OCI-LY3 (cell line): Measurements from ENCODE around the gene CAMKMT.
"Not testable (repeated sequence)": the region's sequence is repeated elsewhere in the genome, so short reads cannot be mapped to it uniquely, and the experiment has no call there.

Experiments used
- H2AFZ ChIP-seq: fragments of 200-600, 300-600 bp; shearing (Covaris generic); 2 replicates; pipeline ENCODE4 v1.6.0; 2014; ENCODE audit warnings: antibody characterized with exemption, low read depth, low read length
- H3K27ac ChIP-seq: fragments of 200-600, 300-600 bp; sonication (generic); 2 replicates; pipeline ENCODE4 v1.5.1; 2014; ENCODE audit warnings: mild to moderate bottlenecking, low read length, moderate library complexity, mixed read lengths
- H3K27me3 ChIP-seq: fragments of 200-600, 300-600 bp; sonication (generic); 2 replicates; pipeline ENCODE4 v1.6.1; 2014; ENCODE audit warnings: low read depth, low read length, mixed read lengths
- H3K36me3 ChIP-seq: fragments of 200-600, 300-600 bp; sonication (generic); replicated peaks from 2 replicates; pipeline ENCODE3; 2014; ENCODE audit warnings: low read depth, low read length, mixed read lengths
- H3K4me1 ChIP-seq: fragments of 300-600, 200-600 bp; sonication (generic); 2 replicates; pipeline ENCODE4 v1.6.1; 2014; ENCODE audit warnings: low read length, mixed read lengths
- H3K4me2 ChIP-seq: fragments of 200-600, 300-600 bp; sonication (generic); 2 replicates; pipeline ENCODE4 v1.6.1; 2014; ENCODE audit warnings: low read length, mixed read lengths
- H3K4me3 ChIP-seq: fragments of 300-600, 200-600 bp; sonication (generic); 2 replicates; pipeline ENCODE4 v1.5.1; 2014; ENCODE audit warnings: antibody characterized with exemption, mild to moderate bottlenecking, low read length, moderate library complexity
- H3K79me2 ChIP-seq: fragments of 300-600, 200-600 bp; shearing (Covaris generic); 2 replicates; pipeline ENCODE4 v1.6.1; 2014; ENCODE audit warnings: mild to moderate bottlenecking, low read length, mixed read lengths
- H3K9ac ChIP-seq: fragments of 300-600, 200-600 bp; shearing (Covaris generic); 2 replicates; pipeline ENCODE4 v1.6.0; 2014; ENCODE audit warnings: mild to moderate bottlenecking, low read length, moderate library complexity
- H3K9me3 ChIP-seq: fragments of 200-600, 300-600 bp; shearing (Covaris generic); 2 replicates; pipeline ENCODE4 v1.6.1; 2014; ENCODE audit warnings: low read length, mixed read lengths; ENCODE audit not compliant: insufficient read depth
- H4K20me1 ChIP-seq: fragments of 200-600, 300-600 bp; sonication (generic); 2 replicates; pipeline ENCODE4 v1.6.1; 2016; ENCODE audit warnings: low read length, mixed read lengths; ENCODE audit not compliant: insufficient read depth
- EZH2phosphoT487 ChIP-seq: fragments of 200-600 bp; shearing (Covaris generic); IDR thresholded peaks from 2 replicates; pipeline ENCODE4 v1.6.1; 2018; ENCODE audit warnings: antibody characterized with exemption, mixed run types, low read depth
- TF ChIP-seq, protein P1 (sequence below): fragments of 200-600, 300-600 bp; sonication (generic); IDR thresholded peaks from 2 replicates; pipeline ENCODE4 v1.5.1; 2014; ENCODE audit warnings: antibody characterized with exemption, low read length, low read depth

CAMKMT gene

DNA sequence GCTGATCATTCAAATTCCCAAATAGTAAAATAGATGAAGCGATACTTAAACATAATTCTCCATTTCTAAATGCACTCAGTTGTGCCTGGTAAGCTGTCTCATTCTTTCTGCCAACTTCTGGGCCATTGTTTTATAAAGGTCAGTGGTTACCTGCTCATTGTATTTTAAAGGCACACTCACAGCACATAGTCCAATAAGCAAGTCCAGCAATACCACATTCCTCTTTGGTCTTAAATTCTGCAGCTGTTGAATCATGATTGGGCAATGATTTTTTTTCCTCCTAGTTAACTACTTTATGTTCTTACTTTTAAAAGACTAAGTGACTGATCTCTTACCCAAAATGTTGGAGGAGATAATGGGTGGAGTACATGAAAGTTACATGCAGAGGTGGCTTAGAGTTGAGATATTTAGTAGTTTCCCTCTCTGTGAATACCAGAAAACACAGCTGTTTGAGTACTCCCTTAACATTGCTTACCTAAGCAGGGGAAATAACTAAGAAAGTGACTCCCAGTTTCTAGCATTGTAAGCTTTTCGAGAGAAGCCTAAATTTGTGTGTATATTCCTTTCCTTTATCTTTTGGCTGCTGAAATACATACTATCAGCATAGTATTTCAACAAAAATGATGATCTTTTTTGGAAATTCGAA lies 220.7 kb downstream of the CAMKMT start:
- H3K27me3 ChIP-seq, result no peaks in the 10 kb centered on the region
- no peak overlapping the region for H3K4me2 ChIP-seq
- no peak overlapping the region for H3K9ac ChIP-seq
- no peaks in the 10 kb centered on the region for H3K79me2 ChIP-seq
- no peaks in the 10 kb centered on the region for H3K36me3 ChIP-seq
- H3K4me3 ChIP-seq, result no peak overlapping the region
- no peak overlapping the region for H2AFZ ChIP-seq
- H3K4me1 ChIP-seq, result peaks cover 18% of the 10 kb centered on the region
- TF ChIP-seq, protein P1, sequence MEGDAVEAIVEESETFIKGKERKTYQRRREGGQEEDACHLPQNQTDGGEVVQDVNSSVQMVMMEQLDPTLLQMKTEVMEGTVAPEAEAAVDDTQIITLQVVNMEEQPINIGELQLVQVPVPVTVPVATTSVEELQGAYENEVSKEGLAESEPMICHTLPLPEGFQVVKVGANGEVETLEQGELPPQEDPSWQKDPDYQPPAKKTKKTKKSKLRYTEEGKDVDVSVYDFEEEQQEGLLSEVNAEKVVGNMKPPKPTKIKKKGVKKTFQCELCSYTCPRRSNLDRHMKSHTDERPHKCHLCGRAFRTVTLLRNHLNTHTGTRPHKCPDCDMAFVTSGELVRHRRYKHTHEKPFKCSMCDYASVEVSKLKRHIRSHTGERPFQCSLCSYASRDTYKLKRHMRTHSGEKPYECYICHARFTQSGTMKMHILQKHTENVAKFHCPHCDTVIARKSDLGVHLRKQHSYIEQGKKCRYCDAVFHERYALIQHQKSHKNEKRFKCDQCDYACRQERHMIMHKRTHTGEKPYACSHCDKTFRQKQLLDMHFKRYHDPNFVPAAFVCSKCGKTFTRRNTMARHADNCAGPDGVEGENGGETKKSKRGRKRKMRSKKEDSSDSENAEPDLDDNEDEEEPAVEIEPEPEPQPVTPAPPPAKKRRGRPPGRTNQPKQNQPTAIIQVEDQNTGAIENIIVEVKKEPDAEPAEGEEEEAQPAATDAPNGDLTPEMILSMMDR, result no peak
- no peak for TF ChIP-seq EZH2phosphoT487
- H4K20me1 ChIP-seq, result no peaks in the 10 kb centered on the region
- no peak overlapping the region for H3K27ac ChIP-seq
- H3K9me3 ChIP-seq, result no peaks in the 10 kb centered on the region

DNA sequence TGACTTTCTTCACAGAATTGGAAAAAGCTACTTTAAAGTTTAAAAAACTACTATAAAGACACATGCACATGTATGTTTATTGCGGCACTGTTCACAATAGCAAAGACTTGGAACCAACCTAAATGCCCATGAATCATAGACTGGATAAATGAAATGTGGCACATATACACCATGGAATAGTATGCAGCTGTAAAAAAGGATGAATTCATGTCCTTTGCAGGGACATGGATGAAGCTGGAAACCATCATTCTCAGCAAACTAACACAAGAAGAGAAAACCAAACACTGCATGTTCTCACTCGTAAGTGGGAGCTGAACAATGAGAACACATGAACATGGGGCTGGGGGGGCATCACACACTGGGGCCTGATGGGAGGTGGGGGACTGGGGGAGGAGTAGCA lies 233.9 kb downstream of the CAMKMT start:
- H3K4me1 ChIP-seq, result peaks cover 13% of the 10 kb centered on the region

DNA sequence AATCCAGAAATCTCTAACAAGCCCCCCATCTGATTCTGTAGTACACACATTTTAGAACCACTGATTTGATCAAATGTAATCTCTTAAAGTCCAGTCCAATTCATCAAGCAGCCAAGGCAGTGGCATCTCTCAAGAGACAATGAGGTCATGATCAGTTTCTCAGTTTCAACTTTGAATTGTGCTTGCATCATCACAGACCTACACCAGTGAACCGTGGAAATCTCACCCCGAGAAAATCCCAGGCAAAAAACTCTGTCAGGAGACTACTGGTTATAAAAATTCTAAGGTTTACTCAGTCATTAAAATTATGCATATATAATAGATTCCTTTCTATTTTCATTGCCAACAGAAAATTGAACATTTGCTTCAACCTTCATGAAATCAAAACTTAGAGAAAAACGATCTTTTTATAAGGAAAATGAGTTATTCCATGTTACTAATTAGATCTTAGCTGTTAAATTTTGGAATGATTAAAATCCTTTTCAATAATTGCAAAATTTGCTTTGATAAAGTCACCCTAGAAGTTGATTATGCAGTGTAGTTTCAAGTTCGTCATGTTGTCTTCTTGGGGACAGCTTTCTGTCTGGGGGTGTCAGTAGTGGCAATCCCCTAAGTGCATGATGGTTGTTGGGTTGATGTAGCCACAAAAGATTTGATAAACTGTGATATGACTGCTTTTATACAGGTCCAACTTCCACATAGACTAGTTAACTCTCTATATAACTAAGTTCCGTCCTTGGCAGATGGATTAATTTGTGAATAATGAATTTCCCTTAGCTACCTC lies 235.0 kb downstream of the CAMKMT start:
- Histone ChIP-seq H3K4me3 (no peak overlapping the region), H3K9me3 (no peaks in the 10 kb centered on the region), H3K4me1 (peaks cover 13% of the 10 kb centered on the region), H3K27ac (no peak overlapping the region), H3K4me2 (peak overlapping the region; percentile 22; the same call in 1 of the 2 replicates), H3K9ac (no peak overlapping the region), H3K27me3 (no peaks in the 10 kb centered on the region), H4K20me1 (no peaks in the 10 kb centered on the region), H3K36me3 (no peaks in the 10 kb centered on the region), H2AFZ (no peak overlapping the region), H3K79me2 (no peaks in the 10 kb centered on the region)
- TF ChIP-seq EZH2phosphoT487, result no peak
- TF ChIP-seq, protein P1, result no peak

More for the DNA sequence above, 233.9 kb downstream of the CAMKMT start:
- H4K20me1 ChIP-seq, H3K4me2 ChIP-seq, H3K27ac ChIP-seq, H3K4me3 ChIP-seq, H3K36me3 ChIP-seq, H3K79me2 ChIP-seq, H3K9ac ChIP-seq, H2AFZ ChIP-seq, H3K9me3 ChIP-seq, H3K27me3 ChIP-seq: not testable (repeated sequence)

DNA sequence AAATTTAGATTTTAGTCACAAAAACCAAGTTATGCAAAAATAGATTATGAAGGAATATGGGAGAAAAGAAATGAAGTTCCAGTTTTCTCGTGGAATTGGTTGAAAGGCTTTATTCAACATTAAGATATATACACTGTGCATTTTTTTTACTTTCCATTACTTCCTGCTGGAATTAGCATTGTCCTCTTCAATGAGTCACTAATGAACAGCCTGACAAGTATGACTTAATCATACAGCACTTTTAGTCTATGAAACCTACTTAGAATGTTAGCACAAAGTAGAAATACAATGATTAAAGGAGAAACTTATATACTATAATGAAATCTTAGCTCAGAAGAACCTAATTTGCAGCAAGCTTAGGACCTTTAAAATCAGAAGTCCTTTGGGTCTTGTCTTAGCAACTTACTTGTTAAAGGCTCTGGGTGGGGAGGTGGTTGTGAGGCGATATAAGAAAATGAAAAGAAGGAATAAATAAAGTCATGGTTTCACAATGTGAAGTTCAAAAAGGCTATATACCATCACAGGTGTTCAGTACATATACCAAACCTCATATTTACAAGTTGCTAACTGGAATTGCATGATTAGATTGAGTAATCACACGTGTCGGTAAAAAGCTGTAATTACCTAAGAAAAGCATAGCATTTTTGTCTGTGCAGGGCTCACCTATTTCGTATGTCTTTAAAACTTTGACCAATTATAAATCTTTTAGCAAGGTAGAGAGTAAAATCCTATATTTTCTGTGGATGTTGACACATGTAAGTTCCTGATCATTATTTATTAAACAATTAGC lies 236.8 kb downstream of the CAMKMT start:
- no peak overlapping the region for H3K4me3 ChIP-seq
- no peaks in the 10 kb centered on the region for H4K20me1 ChIP-seq
- H3K4me1 ChIP-seq, result peaks cover 9% of the 10 kb centered on the region
- no peak overlapping the region for H3K9ac ChIP-seq
- H3K36me3 ChIP-seq, result no peaks in the 10 kb centered on the region
- no peaks in the 10 kb centered on the region for H3K79me2 ChIP-seq
- H3K27ac ChIP-seq, result no peak overlapping the region
- H3K9me3 ChIP-seq, result no peaks in the 10 kb centered on the region
- no peak overlapping the region for H2AFZ ChIP-seq
- TF ChIP-seq, protein P1, result no peak
- no peak for TF ChIP-seq EZH2phosphoT487
- H3K4me2 ChIP-seq, result no peak overlapping the region
- H3K27me3 ChIP-seq, result no peaks in the 10 kb centered on the region
